Endodermal cell (in vitro differentiated cells): ENCODE data around the gene CCL5. TPM values are rescaled to one million over a fixed set of nuclear protein-coding genes. Genes with fewer than 3 reads are reported as not detected.

Source experiments
- DNase-seq: peaks from one replicate; pipeline ENCODE4 v3.0.0-alpha.2; 2017
- H3K27ac ChIP-seq: 2 replicates; pipeline ENCODE4 v1.5.1; 2013; ENCODE audit warnings: mild to moderate bottlenecking, low read depth, low read length, moderate library complexity
- H3K27me3 ChIP-seq: 2 replicates; pipeline ENCODE4 v1.6.1; 2013; ENCODE audit warnings: mild to moderate bottlenecking, low read length, moderate library complexity; ENCODE audit not compliant: insufficient read depth, control insufficient read depth, poor library complexity, severe bottlenecking
- H3K36me3 ChIP-seq: 2 replicates; pipeline ENCODE4 v1.7.0; 2013; ENCODE audit warnings: mild to moderate bottlenecking, low read length, moderate library complexity; ENCODE audit not compliant: control insufficient read depth, insufficient read depth
- H3K4me1 ChIP-seq: one replicate; pipeline ENCODE4 v1.7.0; 2013; ENCODE audit warnings: low read length; ENCODE audit not compliant: control insufficient read depth, insufficient read depth
- H3K4me3 ChIP-seq: 2 replicates; pipeline ENCODE4 v1.5.1; 2013; ENCODE audit warnings: mild to moderate bottlenecking, low read length, moderate library complexity
- H3K9ac ChIP-seq: 2 replicates; pipeline ENCODE4 v1.6.1; 2013; ENCODE audit warnings: mild to moderate bottlenecking, low read length, moderate library complexity; ENCODE audit not compliant: poor library complexity, severe bottlenecking; ENCODE audit errors: extremely low read depth
- H3K9me3 ChIP-seq: 2 replicates; pipeline ENCODE4 v1.6.1; 2013; ENCODE audit warnings: mild to moderate bottlenecking, low read length, moderate library complexity; ENCODE audit not compliant: control insufficient read depth
- H3K27ac Mint-ChIP-seq: 2 replicates; pipeline ENCODE4 v1.8.0; 2020; ENCODE audit warnings: mixed read lengths
- H3K27me3 Mint-ChIP-seq: 2 replicates; pipeline ENCODE4 v1.8.0; 2021; ENCODE audit warnings: mild to moderate bottlenecking, mixed read lengths; ENCODE audit not compliant: insufficient read depth
- H3K36me3 Mint-ChIP-seq: 2 replicates; pipeline ENCODE4 v1.8.0; 2020; ENCODE audit warnings: low read depth, mixed read lengths
- H3K4me1 Mint-ChIP-seq: 2 replicates; pipeline ENCODE4 v1.8.0; 2020; ENCODE audit warnings: mixed read lengths
- H3K4me3 Mint-ChIP-seq: 2 replicates; pipeline ENCODE4 v1.8.0; 2020; ENCODE audit warnings: mild to moderate bottlenecking, moderate library complexity, mixed read lengths
- H3K9me3 Mint-ChIP-seq: 2 replicates; pipeline ENCODE4 v1.8.0; 2020; ENCODE audit warnings: mild to moderate bottlenecking, mixed read lengths
- CTCF ChIP-seq: fragments of 200-600 bp; sonication (generic); conservative IDR thresholded peaks from 2 replicates; pipeline ENCODE4 v1.5.0; 2021; ENCODE audit warnings: antibody characterized with exemption, mild to moderate bottlenecking
- WGBS, 2 experiments: methylation state at CpG; one replicate each; pipeline versions ENCODE4 v1.1.5 to v1.1.7; 2013; ENCODE audit warnings: missing lambda C conversion rate in 2 of 2, mixed read lengths in 1 of 2; ENCODE audit not compliant: insufficient coverage in 1 of 2, insufficient read length in 1 of 2; 5-methylcytosine and 5-hydroxymethylcytosine counted together
- long read RNA-seq, 4 experiments: library from polyadenylated mRNA in 2 of 4; library from RNA in 1 of 4; library from capped mRNA in 1 of 4; stranded (forward) in 3 of 4; unstranded in 1 of 4; transcript quantifications; one replicate each; pipeline ENCODE4 v2.0.0, GENCODE V29; 2020 to 2021; ENCODE audit warnings: inconsistent platforms in 1 of 4
- polyA plus RNA-seq, 2 experiments: library from polyadenylated mRNA; stranded (reverse); fragments of 50-300 nt; gene quantifications; one replicate each; pipeline ENCODE4 v1.2.3, GENCODE V29; 2013
- total RNA-seq, 2 donors: library from RNA; stranded (reverse); fragmentation: NEBNext Ultra II Directional in 1 of 2; extraction: Animal tissue kit (Norgen Biotek cat#: 25700) in 1 of 2; gene quantifications; 2 replicates in 1 of 2; 3 replicates in 1 of 2; pipeline ENCODE4 v1.2.1, GENCODE V29; 2021

CCL5 gene
- total RNA-seq, result not detected
- polyA plus RNA-seq (2013, experiment 1 of 2), result not detected
- polyA plus RNA-seq (2013, experiment 2 of 2), result not detected
- long read RNA-seq, experiment 1, result 0 reads
- long read RNA-seq, experiment 2, result 0 reads
- long read RNA-seq, experiment 3, result 0 reads
- long read RNA-seq, experiment 4, result 0 reads

DNA sequence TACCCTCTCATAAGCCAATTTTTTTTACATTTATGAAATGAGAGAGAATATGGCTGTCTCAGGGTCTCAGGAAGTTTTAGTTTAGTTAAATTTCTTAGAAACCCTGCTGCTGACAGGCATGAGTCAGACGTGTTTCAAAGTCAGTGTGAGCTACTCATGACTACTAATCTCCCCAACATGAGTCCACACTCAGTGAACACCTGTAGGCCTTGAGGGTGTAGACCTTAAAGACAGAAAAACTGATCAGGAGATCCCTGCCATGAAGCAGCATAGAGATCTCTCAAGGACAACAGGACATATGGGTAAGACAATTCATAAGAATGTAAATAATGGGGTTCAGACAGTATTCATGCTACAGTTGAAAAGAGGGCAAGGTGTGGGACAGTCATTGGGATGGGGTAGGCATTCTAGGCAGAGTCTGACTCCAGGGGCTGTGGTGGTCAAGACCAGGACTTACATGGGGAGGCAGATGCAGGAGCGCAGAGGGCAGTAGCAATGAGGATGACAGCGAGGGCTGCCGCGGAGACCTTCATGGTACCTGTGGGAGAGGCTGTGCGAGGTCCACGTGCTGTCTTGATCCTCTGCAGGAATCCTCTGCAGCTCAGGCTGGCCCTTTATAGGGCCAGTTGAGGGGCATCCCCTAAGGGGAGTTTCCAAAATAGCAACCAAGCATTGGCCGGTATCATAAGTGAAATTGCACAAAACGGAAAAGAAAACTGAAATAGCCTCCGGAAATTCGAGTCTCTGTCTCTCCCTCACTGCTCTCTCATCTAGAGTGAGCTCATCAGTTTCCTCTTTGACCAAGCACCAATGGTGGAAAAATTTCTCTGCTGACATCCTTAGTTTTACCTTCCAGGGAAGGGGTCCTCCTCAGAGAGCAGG lies at the start of gene CCL5:
Gene CCL5 (minus strand): TSS at position 588 of the 882 bp plus-strand sequence.
- 91 to 93% methylated on average over 11 of the region's 11 CpGs for WGBS, 2 experiments

GRCh38 chr17:35927714-35928113 lies 47.6 kb upstream of the CCL5 start:
- Histone ChIP-seq H3K4me1 (no peaks in the 10 kb centered on the region), H3K9ac (no peak overlapping the region), H3K27me3 (no peaks in the 10 kb centered on the region), H3K4me3 (no peak overlapping the region), H3K27ac (no peak overlapping the region), H3K36me3 (no peaks in the 10 kb centered on the region), H3K9me3 (no peaks in the 10 kb centered on the region)
- TF ChIP-seq CTCF, result no peak
- H3K9me3 Mint-ChIP-seq, result no peaks in the 10 kb centered on the region
- no peak for DNase-seq
- H3K27me3 Mint-ChIP-seq, result peaks cover 2% of the 10 kb centered on the region
- no peak overlapping the region for H3K4me3 Mint-ChIP-seq
- no peak overlapping the region for H3K27ac Mint-ChIP-seq
- peaks cover 10% of the 10 kb centered on the region for H3K36me3 Mint-ChIP-seq
- peaks cover 21% of the 10 kb centered on the region for H3K4me1 Mint-ChIP-seq

More for the DNA sequence above, at the start of gene CCL5:
- H3K27ac ChIP-seq, result no peak within 1 kb of the TSS
- no peaks in the 10 kb centered on the region for H3K9me3 ChIP-seq
- H3K27me3 Mint-ChIP-seq, result peaks cover 2% of the 10 kb centered on the region
- no peaks in the 10 kb centered on the region for H3K27me3 ChIP-seq
- H3K27ac Mint-ChIP-seq, result no peak within 1 kb of the TSS
- H3K4me1 ChIP-seq, result no peaks in the 10 kb centered on the region
- DNase-seq, result no peak
- no peaks in the 10 kb centered on the region for H3K9me3 Mint-ChIP-seq
- H3K4me3 ChIP-seq, result no peak within 1 kb of the TSS
- H3K9ac ChIP-seq, result no peak within 1 kb of the TSS
- no peaks in the 10 kb centered on the region for H3K36me3 Mint-ChIP-seq
- TF ChIP-seq CTCF, result no peak
- no peak within 1 kb of the TSS for H3K4me3 Mint-ChIP-seq
- no peaks in the 10 kb centered on the region for H3K4me1 Mint-ChIP-seq
- H3K36me3 ChIP-seq, result no peaks in the 10 kb centered on the region

GRCh38 chr17:35923609-35924114 lies 43.5 kb upstream of the CCL5 start:
- Histone ChIP-seq H3K9ac (no peak overlapping the region), H3K36me3 (no peaks in the 10 kb centered on the region), H3K4me3 (no peak overlapping the region), H3K4me1 (no peaks in the 10 kb centered on the region), H3K9me3 (no peaks in the 10 kb centered on the region), H3K27me3 (no peaks in the 10 kb centered on the region), H3K27ac (no peak overlapping the region)
- H3K36me3 Mint-ChIP-seq, result peaks cover 10% of the 10 kb centered on the region
- H3K27me3 Mint-ChIP-seq, result no peaks in the 10 kb centered on the region
- 81 to 88% methylated on average over 4 to 6 of the region's 6 CpGs for WGBS, 2 experiments
- H3K4me3 Mint-ChIP-seq, result no peak overlapping the region
- no peak for TF ChIP-seq CTCF
- peaks cover 8% of the 10 kb centered on the region for H3K4me1 Mint-ChIP-seq
- H3K9me3 Mint-ChIP-seq, result no peaks in the 10 kb centered on the region
- no peak for DNase-seq
- no peak overlapping the region for H3K27ac Mint-ChIP-seq
